ENCODE measurements around the gene DSP. TPM values are rescaled to one million over a fixed set of nuclear protein-coding genes. Genes with fewer than 3 reads are reported as not detected.

The DSP gene
- total and polyA plus RNA-seq, 2 of the 13 experiments (the other 11 are each of a cell fraction or from before 2014, with no cell fraction given) = 89.8 to 117 TPM

DNA sequence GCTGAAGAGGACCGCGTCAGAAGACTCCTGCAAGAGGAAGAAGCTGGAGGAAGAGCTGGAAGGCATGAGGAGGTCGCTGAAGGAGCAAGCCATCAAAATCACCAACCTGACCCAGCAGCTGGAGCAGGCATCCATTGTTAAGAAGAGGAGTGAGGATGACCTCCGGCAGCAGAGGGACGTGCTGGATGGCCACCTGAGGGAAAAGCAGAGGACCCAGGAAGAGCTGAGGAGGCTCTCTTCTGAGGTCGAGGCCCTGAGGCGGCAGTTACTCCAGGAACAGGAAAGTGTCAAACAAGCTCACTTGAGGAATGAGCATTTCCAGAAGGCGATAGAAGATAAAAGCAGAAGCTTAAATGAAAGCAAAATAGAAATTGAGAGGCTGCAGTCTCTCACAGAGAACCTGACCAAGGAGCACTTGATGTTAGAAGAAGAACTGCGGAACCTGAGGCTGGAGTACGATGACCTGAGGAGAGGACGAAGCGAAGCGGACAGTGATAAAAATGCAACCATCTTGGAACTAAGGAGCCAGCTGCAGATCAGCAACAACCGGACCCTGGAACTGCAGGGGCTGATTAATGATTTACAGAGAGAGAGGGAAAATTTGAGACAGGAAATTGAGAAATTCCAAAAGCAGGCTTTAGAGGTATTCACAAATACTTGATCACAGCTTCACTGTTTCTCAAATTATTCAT lies 39.6 kb downstream of the DSP start (continued):
- TF ChIP-seq ZBTB21 (CRISPR knock-in tag; IDR thresholded peaks at IDR 0.05) (no peak), HNRNPL (IDR thresholded peaks at IDR 0.05; ENCODE audit: low read depth, low read length) (no peak), ELF1 (CRISPR knock-in tag; IDR thresholded peaks at IDR 0.05) (no peak), NAIF1 (CRISPR knock-in tag; IDR thresholded peaks at IDR 0.05; ENCODE audit: borderline replicate concordance) (no peak), KMT2B (CRISPR knock-in tag; IDR thresholded peaks at IDR 0.05) (no peak), RARA (CRISPR knock-in tag; IDR thresholded peaks at IDR 0.05) (no peak), MYNN (CRISPR knock-in tag; IDR thresholded peaks at IDR 0.05; ENCODE audit: low read depth) (no peak), SP2 (CRISPR knock-in tag; IDR thresholded peaks at IDR 0.05) (no peak), MAFF (IDR thresholded peaks at IDR 0.05; ENCODE audit: low read depth, low read length) (no peak), ZKSCAN5 (CRISPR knock-in tag; IDR thresholded peaks at IDR 0.05) (no peak), ZNF777 (CRISPR knock-in tag; IDR thresholded peaks at IDR 0.05) (no peak), ZNF558 (CRISPR knock-in tag; IDR thresholded peaks at IDR 0.05; ENCODE audit: borderline replicate concordance) (no peak)
- TF ChIP-seq, protein P1, sequence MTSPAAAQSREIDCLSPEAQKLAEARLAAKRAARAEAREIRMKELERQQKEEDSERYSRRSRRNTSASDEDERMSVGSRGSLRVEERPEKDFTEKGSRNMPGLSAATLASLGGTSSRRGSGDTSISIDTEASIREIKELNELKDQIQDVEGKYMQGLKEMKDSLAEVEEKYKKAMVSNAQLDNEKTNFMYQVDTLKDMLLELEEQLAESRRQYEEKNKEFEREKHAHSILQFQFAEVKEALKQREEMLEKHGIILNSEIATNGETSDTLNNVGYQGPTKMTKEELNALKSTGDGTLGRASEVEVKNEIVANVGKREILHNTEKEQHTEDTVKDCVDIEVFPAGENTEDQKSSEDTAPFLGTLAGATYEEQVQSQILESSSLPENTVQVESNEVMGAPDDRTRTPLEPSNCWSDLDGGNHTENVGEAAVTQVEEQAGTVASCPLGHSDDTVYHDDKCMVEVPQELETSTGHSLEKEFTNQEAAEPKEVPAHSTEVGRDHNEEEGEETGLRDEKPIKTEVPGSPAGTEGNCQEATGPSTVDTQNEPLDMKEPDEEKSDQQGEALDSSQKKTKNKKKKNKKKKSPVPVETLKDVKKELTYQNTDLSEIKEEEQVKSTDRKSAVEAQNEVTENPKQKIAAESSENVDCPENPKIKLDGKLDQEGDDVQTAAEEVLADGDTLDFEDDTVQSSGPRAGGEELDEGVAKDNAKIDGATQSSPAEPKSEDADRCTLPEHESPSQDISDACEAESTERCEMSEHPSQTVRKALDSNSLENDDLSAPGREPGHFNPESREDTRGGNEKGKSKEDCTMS (CRISPR knock-in tag; conservative IDR thresholded peaks at IDR 0.05) = no peak
- TF ChIP-seq, protein P2, sequence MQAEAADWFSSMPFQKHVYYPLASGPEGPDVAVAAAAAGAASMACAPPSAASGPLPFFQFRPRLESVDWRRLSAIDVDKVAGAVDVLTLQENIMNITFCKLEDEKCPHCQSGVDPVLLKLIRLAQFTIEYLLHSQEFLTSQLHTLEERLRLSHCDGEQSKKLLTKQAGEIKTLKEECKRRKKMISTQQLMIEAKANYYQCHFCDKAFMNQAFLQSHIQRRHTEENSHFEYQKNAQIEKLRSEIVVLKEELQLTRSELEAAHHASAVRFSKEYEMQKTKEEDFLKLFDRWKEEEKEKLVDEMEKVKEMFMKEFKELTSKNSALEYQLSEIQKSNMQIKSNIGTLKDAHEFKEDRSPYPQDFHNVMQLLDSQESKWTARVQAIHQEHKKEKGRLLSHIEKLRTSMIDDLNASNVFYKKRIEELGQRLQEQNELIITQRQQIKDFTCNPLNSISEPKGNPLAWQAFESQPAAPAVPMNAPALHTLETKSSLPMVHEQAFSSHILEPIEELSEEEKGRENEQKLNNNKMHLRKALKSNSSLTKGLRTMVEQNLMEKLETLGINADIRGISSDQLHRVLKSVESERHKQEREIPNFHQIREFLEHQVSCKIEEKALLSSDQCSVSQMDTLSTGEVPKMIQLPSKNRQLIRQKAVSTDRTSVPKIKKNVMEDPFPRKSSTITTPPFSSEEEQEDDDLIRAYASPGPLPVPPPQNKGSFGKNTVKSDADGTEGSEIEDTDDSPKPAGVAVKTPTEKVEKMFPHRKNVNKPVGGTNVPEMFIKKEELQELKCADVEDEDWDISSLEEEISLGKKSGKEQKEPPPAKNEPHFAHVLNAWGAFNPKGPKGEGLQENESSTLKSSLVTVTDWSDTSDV (CRISPR knock-in tag; IDR thresholded peaks at IDR 0.05) = no peak
- TF ChIP-seq, protein P3, sequence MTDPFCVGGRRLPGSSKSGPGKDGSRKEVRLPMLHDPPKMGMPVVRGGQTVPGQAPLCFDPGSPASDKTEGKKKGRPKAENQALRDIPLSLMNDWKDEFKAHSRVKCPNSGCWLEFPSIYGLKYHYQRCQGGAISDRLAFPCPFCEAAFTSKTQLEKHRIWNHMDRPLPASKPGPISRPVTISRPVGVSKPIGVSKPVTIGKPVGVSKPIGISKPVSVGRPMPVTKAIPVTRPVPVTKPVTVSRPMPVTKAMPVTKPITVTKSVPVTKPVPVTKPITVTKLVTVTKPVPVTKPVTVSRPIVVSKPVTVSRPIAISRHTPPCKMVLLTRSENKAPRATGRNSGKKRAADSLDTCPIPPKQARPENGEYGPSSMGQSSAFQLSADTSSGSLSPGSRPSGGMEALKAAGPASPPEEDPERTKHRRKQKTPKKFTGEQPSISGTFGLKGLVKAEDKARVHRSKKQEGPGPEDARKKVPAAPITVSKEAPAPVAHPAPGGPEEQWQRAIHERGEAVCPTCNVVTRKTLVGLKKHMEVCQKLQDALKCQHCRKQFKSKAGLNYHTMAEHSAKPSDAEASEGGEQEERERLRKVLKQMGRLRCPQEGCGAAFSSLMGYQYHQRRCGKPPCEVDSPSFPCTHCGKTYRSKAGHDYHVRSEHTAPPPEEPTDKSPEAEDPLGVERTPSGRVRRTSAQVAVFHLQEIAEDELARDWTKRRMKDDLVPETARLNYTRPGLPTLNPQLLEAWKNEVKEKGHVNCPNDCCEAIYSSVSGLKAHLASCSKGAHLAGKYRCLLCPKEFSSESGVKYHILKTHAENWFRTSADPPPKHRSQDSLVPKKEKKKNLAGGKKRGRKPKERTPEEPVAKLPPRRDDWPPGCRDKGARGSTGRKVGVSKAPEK (CRISPR knock-in tag; IDR thresholded peaks at IDR 0.05; ENCODE audit: borderline replicate concordance) = no peak
- TF ChIP-seq, protein P4, sequence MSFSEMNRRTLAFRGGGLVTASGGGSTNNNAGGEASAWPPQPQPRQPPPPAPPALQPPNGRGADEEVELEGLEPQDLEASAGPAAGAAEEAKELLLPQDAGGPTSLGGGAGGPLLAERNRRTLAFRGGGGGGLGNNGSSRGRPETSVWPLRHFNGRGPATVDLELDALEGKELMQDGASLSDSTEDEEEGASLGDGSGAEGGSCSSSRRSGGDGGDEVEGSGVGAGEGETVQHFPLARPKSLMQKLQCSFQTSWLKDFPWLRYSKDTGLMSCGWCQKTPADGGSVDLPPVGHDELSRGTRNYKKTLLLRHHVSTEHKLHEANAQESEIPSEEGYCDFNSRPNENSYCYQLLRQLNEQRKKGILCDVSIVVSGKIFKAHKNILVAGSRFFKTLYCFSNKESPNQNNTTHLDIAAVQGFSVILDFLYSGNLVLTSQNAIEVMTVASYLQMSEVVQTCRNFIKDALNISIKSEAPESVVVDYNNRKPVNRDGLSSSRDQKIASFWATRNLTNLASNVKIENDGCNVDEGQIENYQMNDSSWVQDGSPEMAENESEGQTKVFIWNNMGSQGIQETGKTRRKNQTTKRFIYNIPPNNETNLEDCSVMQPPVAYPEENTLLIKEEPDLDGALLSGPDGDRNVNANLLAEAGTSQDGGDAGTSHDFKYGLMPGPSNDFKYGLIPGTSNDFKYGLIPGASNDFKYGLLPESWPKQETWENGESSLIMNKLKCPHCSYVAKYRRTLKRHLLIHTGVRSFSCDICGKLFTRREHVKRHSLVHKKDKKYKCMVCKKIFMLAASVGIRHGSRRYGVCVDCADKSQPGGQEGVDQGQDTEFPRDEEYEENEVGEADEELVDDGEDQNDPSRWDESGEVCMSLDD (CRISPR knock-in tag; IDR thresholded peaks at IDR 0.05; ENCODE audit: borderline replicate concordance) = no peak
